Measurements from ENCODE around the gene COL17A1. TPM values are rescaled to one million over a fixed set of nuclear protein-coding genes. Genes with fewer than 3 reads are reported as not detected.

COL17A1 gene
- total RNA-seq, 1 donor from 2014 or later: 1.5 TPM

DNA sequence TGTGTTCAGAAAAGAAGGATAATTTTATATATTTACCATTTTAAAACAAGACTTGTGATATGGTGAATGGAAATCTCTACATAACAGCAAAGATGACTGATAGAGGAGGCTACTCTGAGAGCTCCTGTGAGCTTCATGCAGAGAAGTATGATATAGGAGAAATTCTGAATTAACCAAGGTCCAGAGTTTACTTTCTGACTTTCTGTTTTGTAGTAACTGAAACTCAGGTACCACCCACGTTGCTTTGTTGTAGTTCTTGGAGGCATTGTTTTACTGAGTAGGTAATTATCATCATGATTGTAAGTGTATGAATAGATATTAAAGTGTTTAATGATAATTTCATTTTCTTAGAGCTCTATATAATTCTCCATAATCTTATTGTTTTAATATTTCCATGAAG, 18.3 kb upstream of the COL17A1 start:
- Histone ChIP-seq H3K9me3 (no peaks in the 10 kb centered on the region), H3K4me1 (no peaks in the 10 kb centered on the region), H3K27me3 (no peaks in the 10 kb centered on the region), H3K4me3 (no peak overlapping the region), H3K27ac (no peak overlapping the region), H3K36me3 (no peaks in the 10 kb centered on the region)
- no peak for TF ChIP-seq CTCF (IDR thresholded peaks at IDR 0.05)
- intact Hi-C loops (cut with DNase I): no loop called here
- no peak for DNase-seq
- no peak for ATAC-seq

DNA sequence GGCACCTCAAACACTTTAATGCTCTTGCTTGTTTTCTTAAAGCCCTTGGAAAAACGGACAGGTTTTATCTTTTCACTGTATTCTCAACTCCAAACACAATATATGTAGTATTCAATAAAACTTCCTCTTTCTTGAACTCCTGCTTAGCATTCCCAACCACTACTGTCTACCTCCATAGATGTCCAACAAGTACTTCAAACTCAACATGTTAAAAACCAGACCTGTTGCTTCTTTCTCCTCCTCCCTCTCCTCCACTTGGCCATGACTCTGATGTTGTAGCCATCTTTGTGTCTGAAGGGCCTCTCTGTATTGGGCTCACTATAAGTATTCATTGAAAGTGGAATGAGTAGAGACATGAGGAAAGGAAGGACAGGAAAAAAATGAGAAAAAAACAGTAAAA, 16.2 kb upstream of the COL17A1 start:
- Histone ChIP-seq H3K9me3 (no peaks in the 10 kb centered on the region), H3K27ac (no peak overlapping the region), H3K27me3 (no peaks in the 10 kb centered on the region), H3K36me3 (no peaks in the 10 kb centered on the region), H3K4me1 (no peaks in the 10 kb centered on the region), H3K4me3 (no peak overlapping the region)
- intact Hi-C loops (cut with DNase I): no loop called here
- ATAC-seq (no peak), DNase-seq (no peak)
- no peak for TF ChIP-seq CTCF (IDR thresholded peaks at IDR 0.05)

GRCh38 chr10:104100795-104101194, 15.1 kb upstream of the COL17A1 start:
- ATAC-seq: no peak
- intact Hi-C loops (cut with DNase I): no loop called here
- Histone ChIP-seq H3K4me1 (no peaks in the 10 kb centered on the region), H3K4me3 (no peak overlapping the region), H3K9me3 (no peaks in the 10 kb centered on the region), H3K27ac (no peak overlapping the region), H3K27me3 (no peaks in the 10 kb centered on the region), H3K36me3 (no peaks in the 10 kb centered on the region)
- DNase-seq: no peak
- no peak for TF ChIP-seq CTCF (IDR thresholded peaks at IDR 0.05)

- no peak overlapping the region for H3K27ac ChIP-seq
- no peak overlapping the region for H3K4me3 ChIP-seq
- H3K27me3 ChIP-seq: no peaks in the 10 kb centered on the region
- no peaks in the 10 kb centered on the region for H3K4me1 ChIP-seq
- TF ChIP-seq CTCF (IDR thresholded peaks at IDR 0.05): no peak
- intact Hi-C loops (cut with DNase I): no loop called here
- no peaks in the 10 kb centered on the region for H3K36me3 ChIP-seq
- ATAC-seq: no peak
- DNase-seq: no peak
- H3K9me3 ChIP-seq: no peaks in the 10 kb centered on the region
These were observed 14.3 kb upstream of the COL17A1 start for GRCh38 chr10:104099941-104100340.

DNA sequence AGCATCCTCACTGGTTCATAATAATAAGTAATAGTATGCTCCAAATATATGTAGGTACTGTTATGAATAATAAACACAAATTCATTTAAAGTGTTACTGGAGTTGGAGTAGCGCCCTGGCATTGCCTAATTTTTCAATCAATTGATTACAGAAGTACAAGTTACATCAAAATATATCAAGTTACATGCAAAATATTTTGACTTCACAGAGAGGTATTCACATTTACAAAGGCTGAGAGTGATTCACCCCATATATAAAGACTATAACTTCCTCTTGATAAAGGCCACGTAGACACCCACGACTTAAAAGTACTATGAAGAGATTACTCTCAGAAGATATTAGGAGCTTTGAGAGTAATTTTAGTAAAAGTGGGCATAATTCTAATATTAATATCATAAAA, 13.6 kb upstream of the COL17A1 start:
- intact Hi-C loops (cut with DNase I): no loop called here
- H3K4me3 ChIP-seq: no peak overlapping the region
- H3K4me1 ChIP-seq: no peaks in the 10 kb centered on the region
- no peaks in the 10 kb centered on the region for H3K36me3 ChIP-seq
- no peak overlapping the region for H3K27ac ChIP-seq
- TF ChIP-seq CTCF (IDR thresholded peaks at IDR 0.05): no peak
- no peaks in the 10 kb centered on the region for H3K27me3 ChIP-seq
- no peaks in the 10 kb centered on the region for H3K9me3 ChIP-seq
- ATAC-seq (no peak), DNase-seq (no peak)

DNA sequence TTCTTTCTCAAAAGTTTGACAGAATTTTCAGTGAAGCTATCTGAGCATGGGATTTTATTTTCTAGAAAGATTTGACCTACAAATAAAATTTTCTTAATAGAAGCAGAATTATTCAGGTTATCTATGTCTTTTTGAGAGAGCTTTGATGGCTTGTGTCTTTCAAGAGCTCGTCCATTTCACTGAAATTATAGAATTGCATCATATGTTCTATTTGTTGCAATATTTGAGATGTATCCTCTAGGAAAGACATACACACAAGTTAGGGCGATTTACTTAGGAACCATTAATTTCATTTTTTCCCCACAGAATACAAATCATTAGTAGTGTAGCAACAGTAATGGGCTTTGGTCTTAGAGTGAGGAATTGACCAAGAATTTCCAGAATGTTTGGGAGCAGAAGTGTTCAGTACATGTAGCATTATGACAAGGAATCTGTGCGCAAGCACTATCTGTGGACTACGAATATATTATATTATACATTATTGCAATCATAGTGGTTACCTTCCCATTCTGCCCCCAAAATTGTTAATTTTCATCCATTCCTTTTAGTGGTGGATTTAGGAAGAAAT, 12.8 kb upstream of the COL17A1 start:
- intact Hi-C loops (cut with DNase I): no loop called here
- H3K4me1 ChIP-seq: no peaks in the 10 kb centered on the region
- H3K27ac ChIP-seq: no peak overlapping the region
- ATAC-seq (no peak), DNase-seq (no peak)
- no peaks in the 10 kb centered on the region for H3K9me3 ChIP-seq
- H3K36me3 ChIP-seq: no peaks in the 10 kb centered on the region
- no peak for TF ChIP-seq CTCF (IDR thresholded peaks at IDR 0.05)
- H3K4me3 ChIP-seq: no peak overlapping the region
- no peaks in the 10 kb centered on the region for H3K27me3 ChIP-seq

Data from upper lobe of right lung (tissue), 1 donor.